Progenitor cell of endocrine pancreas (in vitro differentiated cells): ENCODE measurements around the gene BIRC5. TPM values are rescaled to one million over a fixed set of nuclear protein-coding genes. Genes with fewer than 3 reads are reported as not detected.

Experiments
- DNase-seq: peaks from one replicate; pipeline ENCODE4 v3.0.0; 2021; ENCODE audit warnings: low spot score; ENCODE audit not compliant: unreplicated experiment
- H3K27ac Mint-ChIP-seq: 2 replicates; pipeline ENCODE4 v1.8.0; 2021; ENCODE audit warnings: mild to moderate bottlenecking, moderate library complexity, mixed read lengths
- H3K27me3 Mint-ChIP-seq: 2 replicates; pipeline ENCODE4 v1.8.0; 2021; ENCODE audit warnings: mixed read lengths
- H3K36me3 Mint-ChIP-seq: 2 replicates; pipeline ENCODE4 v1.8.0; 2022; ENCODE audit warnings: mixed read lengths; ENCODE audit not compliant: insufficient read depth
- H3K4me1 Mint-ChIP-seq: 2 replicates; pipeline ENCODE4 v1.8.0; 2021; ENCODE audit warnings: low read depth, mixed read lengths
- H3K4me3 Mint-ChIP-seq: 2 replicates; pipeline ENCODE4 v1.8.0; 2021; ENCODE audit warnings: low read depth, mild to moderate bottlenecking, moderate library complexity, mixed read lengths
- H3K9me3 Mint-ChIP-seq: 2 replicates; pipeline ENCODE4 v1.8.0; 2021; ENCODE audit warnings: low read depth, mixed read lengths
- CTCF ChIP-seq: fragments of 200-600 bp; sonication (generic); IDR thresholded peaks from one replicate; pipeline ENCODE4 v1.5.0; 2021; ENCODE audit warnings: antibody characterized with exemption, mild to moderate bottlenecking; ENCODE audit not compliant: unreplicated experiment
- total RNA-seq: library from RNA; stranded (reverse); gene quantifications from 2 replicates; pipeline ENCODE4 v1.2.1, GENCODE V29; 2021

Gene BIRC5
- total RNA-seq, 1 donor from 2014 or later: 30.0 TPM

DNA sequence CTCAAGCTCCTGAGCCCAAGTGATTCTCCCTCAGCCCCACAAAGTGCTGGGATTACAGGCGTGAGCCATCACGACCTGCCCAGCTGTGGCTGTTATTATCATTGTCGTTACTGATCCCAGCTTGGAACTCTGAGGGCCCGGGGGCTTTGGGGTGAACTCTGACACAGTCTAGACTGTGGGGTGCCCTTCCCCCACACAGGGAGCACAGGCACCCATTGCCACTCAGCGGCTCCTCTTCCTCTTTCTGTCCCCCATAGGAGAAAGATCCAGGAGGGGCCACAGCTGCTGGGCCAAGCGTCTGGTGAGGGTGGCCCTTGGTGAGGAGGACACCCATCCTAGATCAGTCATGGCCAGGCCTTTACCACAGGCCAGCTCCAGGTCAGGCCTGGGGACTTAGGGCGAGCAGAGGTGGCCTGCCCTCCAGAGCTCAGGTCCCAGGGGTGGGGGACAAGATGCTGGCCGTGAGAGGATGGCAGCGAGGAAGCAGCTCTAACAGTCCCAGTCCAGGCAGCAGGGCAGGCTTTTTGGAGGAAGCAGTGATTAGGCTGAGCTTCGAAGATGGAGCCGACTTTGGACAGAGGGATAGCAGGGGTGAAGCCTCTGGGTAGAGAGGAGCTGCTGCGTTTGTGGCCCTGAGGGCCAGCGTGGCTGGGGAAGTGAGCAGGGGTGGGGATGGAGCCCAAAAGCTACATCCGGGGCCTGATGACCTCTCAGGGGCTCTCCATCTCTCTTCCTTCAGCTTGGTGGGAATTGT, 42.1 kb downstream of the BIRC5 start:
- peak overlapping the region; percentile 33 for H3K27ac Mint-ChIP-seq
- no peak for DNase-seq
- no peaks in the 10 kb centered on the region for H3K36me3 Mint-ChIP-seq
- no peaks in the 10 kb centered on the region for H3K9me3 Mint-ChIP-seq
- H3K27me3 Mint-ChIP-seq: no peaks in the 10 kb centered on the region
- H3K4me3 Mint-ChIP-seq: peak overlapping the region; percentile 21
- H3K4me1 Mint-ChIP-seq: peaks cover 27% of the 10 kb centered on the region
- TF ChIP-seq CTCF: no peak

GRCh38 chr17:78256707-78257591, 42.9 kb downstream of the BIRC5 start:
- TF ChIP-seq CTCF: no peak
- Mint-ChIP-seq H3K27me3 (no peaks in the 10 kb centered on the region), H3K27ac (no peak overlapping the region), H3K4me1 (peaks cover 27% of the 10 kb centered on the region), H3K9me3 (no peaks in the 10 kb centered on the region), H3K4me3 (no peak overlapping the region), H3K36me3 (no peaks in the 10 kb centered on the region)
- no peak for DNase-seq

- no peak for DNase-seq
- no peak overlapping the region for H3K4me3 Mint-ChIP-seq
- H3K4me1 Mint-ChIP-seq: peaks cover 25% of the 10 kb centered on the region
- no peaks in the 10 kb centered on the region for H3K9me3 Mint-ChIP-seq
- no peaks in the 10 kb centered on the region for H3K27me3 Mint-ChIP-seq
- no peaks in the 10 kb centered on the region for H3K36me3 Mint-ChIP-seq
- peak overlapping the region; percentile 43 for H3K27ac Mint-ChIP-seq
- TF ChIP-seq CTCF: no peak
Observed at GRCh38 chr17:78257810-78258322, 43.8 kb downstream of the BIRC5 start.

DNA sequence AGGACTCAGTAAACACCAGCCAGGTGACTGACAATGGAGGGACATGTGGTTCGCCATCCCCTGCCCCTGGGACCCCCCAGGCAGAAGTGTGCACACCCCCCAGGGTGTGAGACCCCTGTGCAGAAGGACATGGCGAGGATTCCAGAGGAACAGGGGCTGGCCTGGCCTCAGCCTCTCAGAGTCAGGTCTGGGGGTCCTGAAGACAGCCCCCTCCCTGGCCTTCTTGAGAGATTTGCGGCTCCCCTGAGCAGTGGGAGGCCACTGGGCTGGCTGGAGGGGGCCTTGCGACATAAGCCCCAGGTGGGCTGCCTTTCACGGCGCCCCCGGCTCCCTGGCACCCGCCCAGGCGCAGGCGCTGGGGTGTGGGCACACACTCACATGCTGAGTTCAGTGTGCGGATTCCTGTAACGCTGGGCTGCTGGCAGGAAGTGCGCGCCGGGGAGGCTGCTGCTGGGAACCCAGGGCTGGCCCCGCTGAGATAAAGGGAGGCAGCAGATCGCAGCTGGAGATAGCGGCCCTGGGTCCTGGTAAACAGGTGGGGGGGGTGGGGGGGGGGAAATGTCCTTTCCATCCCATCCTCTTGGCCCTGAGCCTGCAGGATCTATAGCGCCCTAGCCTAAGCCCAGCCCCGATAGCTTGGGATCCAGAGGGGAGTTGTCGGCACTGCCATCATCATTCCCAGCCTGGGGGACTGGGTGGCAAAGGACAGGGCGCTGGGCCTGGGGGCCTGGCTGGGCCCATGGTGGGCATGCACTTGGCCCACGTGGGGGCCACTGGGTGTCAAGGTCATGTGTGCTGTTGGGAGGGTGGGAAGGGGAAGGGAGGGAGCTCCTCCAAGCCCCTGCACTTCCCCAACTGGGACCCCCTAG, 44.5 kb downstream of the BIRC5 start:
- no peaks in the 10 kb centered on the region for H3K9me3 Mint-ChIP-seq
- DNase-seq: no peak
- no peak for TF ChIP-seq CTCF
- H3K27me3 Mint-ChIP-seq: no peaks in the 10 kb centered on the region
- H3K4me1 Mint-ChIP-seq: peaks cover 27% of the 10 kb centered on the region
- H3K27ac Mint-ChIP-seq: peak overlapping the region; percentile 41
- H3K36me3 Mint-ChIP-seq: no peaks in the 10 kb centered on the region
- H3K4me3 Mint-ChIP-seq: no peak overlapping the region
